Prostate gland (tissue), 2 donors: ENCODE results near the gene RTKN. TPM values are rescaled to one million over a fixed set of nuclear protein-coding genes. Genes with fewer than 3 reads are reported as not detected.

Experiments
- DNase-seq: peaks from one replicate; pipeline ENCODE4 v3.0.0-alpha.2; 2019; ENCODE audit warnings: low spot score
- H3K27ac ChIP-seq, 2 donors: fragments of 200-600 bp; sonication (generic); 2 replicates each; pipeline ENCODE4 v1.5.1; 2017 to 2019
- H3K27me3 ChIP-seq: fragments of 200-600 bp; sonication (generic); replicated peaks from 2 replicates; pipeline ENCODE4 v1.5.1; 2019; ENCODE audit not compliant: insufficient read depth
- H3K36me3 ChIP-seq, 2 donors: fragments of 200-600 bp; sonication (generic); 1 replicate in 1 of 2; 2 replicates in 1 of 2; pipeline versions ENCODE4 v1.5.1 to v1.8.1; 2017 to 2019
- H3K4me1 ChIP-seq: fragments of 200-600 bp; sonication (generic); replicated peaks from 2 replicates; pipeline ENCODE4 v1.5.1; 2019
- H3K4me3 ChIP-seq, 2 donors: fragments of 200-600 bp; sonication (generic); 2 replicates each; pipeline ENCODE4 v1.5.1; 2017 to 2019
- H3K9me3 ChIP-seq: fragments of 200-600 bp; sonication (generic); 2 replicates; pipeline ENCODE4 v1.5.1; 2017
- CTCF ChIP-seq, 4 experiments: fragments of 200-600 bp in 2 of 4; fragments of 450-650 bp in 2 of 4; sonication (generic) in 2 of 4; IDR thresholded peaks; 1 replicate in 3 of 4; 2 replicates in 1 of 4; pipeline ENCODE4 v1.5.1; 2016 to 2019; ENCODE audit warnings: antibody characterized with exemption in 4 of 4, mild to moderate bottlenecking in 2 of 4, moderate library complexity in 2 of 4
- POLR2A ChIP-seq: fragments of 450-650 bp; IDR thresholded peaks from one replicate; pipeline ENCODE4 v1.6.1; 2016; ENCODE audit warnings: antibody characterized with exemption, mild to moderate bottlenecking
- POLR2AphosphoS5 ChIP-seq: sonication (generic); formaldehyde crosslinking; IDR thresholded peaks from one replicate; pipeline ENCODE4 v1.6.1; 2017; ENCODE audit warnings: antibody characterized with exemption
- WGBS: methylation state at CpG from one replicate; pipeline ENCODE4 v1.1.5; 2018; 5-methylcytosine and 5-hydroxymethylcytosine counted together
- intact Hi-C: fragments of 100-400 bp; cut with DNase I; formaldehyde crosslinking; loops from one replicate; pipeline ENCODE4 v1.14.2; 2022
- total RNA-seq, 2 donors: library from RNA; depleted of rRNA; stranded (reverse); fragments of >200 nt; gene quantifications; one replicate each; pipeline ENCODE4 v1.1.0, GENCODE V29; 2016

RTKN gene
- total RNA-seq, 2 donors from 2014 or later: 24.5 to 26.0 TPM

GRCh38 chr2:74429487-74430451 is 12.0 kb downstream of the RTKN start:
- 84% methylated on average over 16 of the region's 18 CpGs for WGBS
- Histone ChIP-seq H3K27ac (no peak overlapping the region), H3K9me3 (no peaks in the 10 kb centered on the region), H3K36me3 (peaks cover 0 to 11% of the 10 kb centered on the region in 2 donors), H3K27me3 (no peaks in the 10 kb centered on the region), H3K4me1 (no peaks in the 10 kb centered on the region), H3K4me3 (no peak overlapping the region)
- intact Hi-C loops: no loop called here
- no peak for TF ChIP-seq POLR2AphosphoS5
- no peak for TF ChIP-seq POLR2A
- TF ChIP-seq CTCF (IDR thresholded peaks at IDR 0.05): no peak
- no peak for DNase-seq

- 82% methylated on average over 5 of the region's 5 CpGs for WGBS
- intact Hi-C loops: no loop called here
- no peak for DNase-seq
- Histone ChIP-seq H3K27ac (no peak overlapping the region), H3K27me3 (no peaks in the 10 kb centered on the region), H3K36me3 (peaks cover 0 to 11% of the 10 kb centered on the region in 2 donors), H3K4me1 (no peaks in the 10 kb centered on the region), H3K4me3 (no peak overlapping the region), H3K9me3 (no peaks in the 10 kb centered on the region)
- TF ChIP-seq CTCF (IDR thresholded peaks at IDR 0.05) (no peak), POLR2AphosphoS5 (no peak), POLR2A (no peak)
These were observed 13.1 kb downstream of the RTKN start for GRCh38 chr2:74428675-74429074.

GRCh38 chr2:74427551-74427950 is 14.2 kb downstream of the RTKN start:
- Histone ChIP-seq H3K9me3 (no peaks in the 10 kb centered on the region), H3K27ac (no peak overlapping the region), H3K4me3 (no peak overlapping the region), H3K36me3 (peaks cover 0 to 11% of the 10 kb centered on the region in 2 donors), H3K4me1 (no peaks in the 10 kb centered on the region), H3K27me3 (no peaks in the 10 kb centered on the region)
- WGBS: 68% methylated on average over 3 of the region's 3 CpGs
- intact Hi-C loops: no loop called here
- DNase-seq: no peak
- no peak for TF ChIP-seq POLR2A
- TF ChIP-seq CTCF (IDR thresholded peaks at IDR 0.05): no peak
- no peak for TF ChIP-seq POLR2AphosphoS5

- Histone ChIP-seq H3K4me1 (no peaks in the 10 kb centered on the region), H3K27me3 (no peaks in the 10 kb centered on the region), H3K36me3 (peaks cover 0 to 11% of the 10 kb centered on the region in 2 donors), H3K9me3 (no peaks in the 10 kb centered on the region), H3K4me3 (no peak overlapping the region), H3K27ac (no peak overlapping the region)
- no peak for DNase-seq
- WGBS: 85% methylated on average over 14 of the region's 14 CpGs
- intact Hi-C loops: no loop called here
- TF ChIP-seq POLR2A (no peak), CTCF (IDR thresholded peaks at IDR 0.05) (no peak), POLR2AphosphoS5 (no peak)
These were observed 15.5 kb downstream of the RTKN start for GRCh38 chr2:74426181-74426758.
